K562 (cell line): Measurements from ENCODE around the gene KMT2E. TPM values are rescaled to one million over a fixed set of nuclear protein-coding genes. Genes with fewer than 3 reads are reported as not detected.
A peak's percentile ranks its signal among the peaks of the same experiment; 100 is the strongest.

Experiments used
- CBFA2T2 ChIP-seq: fragments of 450-650 bp; conservative IDR thresholded peaks from 2 replicates; pipeline ENCODE4 v1.6.1; 2017; ENCODE audit warnings: mild to moderate bottlenecking
- CHD2 ChIP-seq: IDR thresholded peaks from 2 replicates; pipeline ENCODE4 v1.6.1; 2011; ENCODE audit warnings: low read depth, low read length
- CTCF ChIP-seq, 3 experiments: IDR thresholded peaks in 2 of 3; conservative IDR thresholded peaks in 1 of 3; 2 replicates each; pipeline ENCODE4 v1.5.1; 2011 to 2012; ENCODE audit warnings: low read length in 3 of 3, mild to moderate bottlenecking in 3 of 3, control low read depth in 2 of 3, improper control_type of control experiment in 1 of 3, inconsistent platforms in 1 of 3, low read depth in 1 of 3, mixed read lengths in 1 of 3, moderate library complexity in 1 of 3; ENCODE audit not compliant: insufficient read depth in 2 of 3
- ETV5 ChIP-seq: sonication (generic); formaldehyde crosslinking; IDR thresholded peaks from 2 replicates; pipeline ENCODE4 v1.4.0; 2020; ENCODE audit warnings: low read depth, mild to moderate bottlenecking, missing genetic modification reagents
- ETV6 ChIP-seq, 3 experiments: fragments of 150-350 bp in 1 of 3; sonication (generic) in 1 of 3; formaldehyde crosslinking in 1 of 3; IDR thresholded peaks; 2 replicates each; pipeline versions ENCODE4 v1.6.1 to v1.8.0; 2014 to 2022; ENCODE audit warnings: borderline replicate concordance in 2 of 3, low read depth in 2 of 3, antibody characterized with exemption in 1 of 3, low read length in 1 of 3, mild to moderate bottlenecking in 1 of 3, missing genetic modification reagents in 1 of 3
- HNRNPL ChIP-seq: fragments of 200-400 bp; formaldehyde crosslinking; IDR thresholded peaks from 2 replicates; pipeline ENCODE4 v1.6.1; 2017; ENCODE audit warnings: low read depth, mild to moderate bottlenecking, low read length
- IRF1 ChIP-seq: sonication (generic); formaldehyde crosslinking; IDR thresholded peaks from 2 replicates; pipeline ENCODE4 v1.8.0; 2022; ENCODE audit warnings: missing genetic modification reagents, mild to moderate bottlenecking, borderline replicate concordance
- MEF2D ChIP-seq: conservative IDR thresholded peaks from 2 replicates; pipeline ENCODE4 v1.6.1; 2016; ENCODE audit warnings: low read depth, missing genetic modification characterization, missing compliant biosample characterization
- NELFE ChIP-seq: IDR thresholded peaks from 2 replicates; pipeline ENCODE4 v1.6.1; 2011; ENCODE audit warnings: mild to moderate bottlenecking; ENCODE audit not compliant: insufficient read depth, insufficient read length
- NR2C2 ChIP-seq, 2 experiments: fragments of 200-800 bp in 1 of 2; sonication (Bioruptor generic) in 1 of 2; sonication (generic) in 1 of 2; formaldehyde crosslinking in 1 of 2; IDR thresholded peaks; 2 replicates each; pipeline versions ENCODE4 v1.6.1 to v1.8.0; 2016 to 2022; ENCODE audit warnings: mild to moderate bottlenecking in 1 of 2, missing compliant biosample characterization in 1 of 2, missing genetic modification characterization in 1 of 2, missing genetic modification reagents in 1 of 2
- POLR2A ChIP-seq: fragments of 450-650 bp; conservative IDR thresholded peaks from 2 replicates; pipeline ENCODE4 v1.6.1; 2016
- TBL1XR1 ChIP-seq, 2 experiments: IDR thresholded peaks; 2 replicates each; pipeline ENCODE4 v1.6.1; 2012; ENCODE audit warnings: improper control_type of control experiment in 2 of 2, low read length in 2 of 2, mild to moderate bottlenecking in 1 of 2
- TCF15 ChIP-seq: fragments of 250-450 bp; sonication (Bioruptor Pico); IDR thresholded peaks from 2 replicates; pipeline ENCODE4 v1.8.0; 2022; ENCODE audit warnings: moderate library complexity, mild to moderate bottlenecking, inconsistent platforms
- TEAD4 ChIP-seq, 2 experiments: sonication (generic) in 1 of 2; formaldehyde crosslinking in 1 of 2; IDR thresholded peaks; 2 replicates each; pipeline versions ENCODE4 v1.6.1 to v1.8.0; 2012 to 2022; ENCODE audit warnings: borderline replicate concordance in 1 of 2, inconsistent platforms in 1 of 2, low read length in 1 of 2, mild to moderate bottlenecking in 1 of 2, missing genetic modification reagents in 1 of 2
- TFE3 ChIP-seq: fragments of 450-650 bp; formaldehyde crosslinking; IDR thresholded peaks from 2 replicates; pipeline ENCODE4 v1.4.0; 2020; ENCODE audit warnings: mild to moderate bottlenecking, mixed read lengths
- U2AF2 ChIP-seq: fragments of 200-400 bp; formaldehyde crosslinking; optimal IDR thresholded peaks from 2 replicates; pipeline ENCODE3; 2017; ENCODE audit warnings: low read depth, mild to moderate bottlenecking, low read length
- ZKSCAN3 ChIP-seq: fragments of 250-450 bp; sonication (Bioruptor Pico); IDR thresholded peaks from 2 replicates; pipeline ENCODE4 v1.4.0; 2020
- ZKSCAN8 ChIP-seq: fragments of 200-800 bp; sonication (Bioruptor generic); IDR thresholded peaks from 2 replicates; pipeline ENCODE4 v1.6.1; 2016; ENCODE audit warnings: missing genetic modification characterization, missing compliant biosample characterization
- ZNF197 ChIP-seq: fragments of 200-800 bp; sonication (Bioruptor generic); IDR thresholded peaks from 2 replicates; pipeline ENCODE4 v1.6.1; 2016; ENCODE audit warnings: low read depth, missing genetic modification characterization, missing compliant biosample characterization
- ZNF511 ChIP-seq: sonication (generic); formaldehyde crosslinking; IDR thresholded peaks from 2 replicates; pipeline ENCODE4 v1.8.0; 2022; ENCODE audit warnings: mild to moderate bottlenecking, missing genetic modification reagents
- ZNF766 ChIP-seq: fragments of 200-800 bp; sonication (Bioruptor generic); conservative IDR thresholded peaks from 2 replicates; pipeline ENCODE4 v1.6.1; 2016; ENCODE audit warnings: missing genetic modification characterization, missing compliant biosample characterization
- polyA plus RNA-seq, 8 experiments: library from polyadenylated mRNA; depleted of rRNA in 4 of 8; stranded (reverse) in 5 of 8; unstranded in 3 of 8; fragments of >200 nt; fragmentation: Nextera tagmentation in 2 of 8; fragmentation: Illumina TruSeq in 1 of 8; extraction: Ambion mirVana in 2 of 8; extraction: Trizol in 1 of 8; gene quantifications; 2 replicates each; pipeline versions ENCODE4 v1.2.1 to v1.2.3, GENCODE V29; 2011 to 2014; ENCODE audit warnings: inconsistent platforms in 1 of 8, missing spikeins in 1 of 8
- total RNA-seq, 7 experiments: library from RNA; depleted of rRNA in 6 of 7; stranded (reverse); fragments of >200 nt in 6 of 7; fragmentation: Illumina TruSeq in 2 of 7; extraction: Trizol in 2 of 7; gene quantifications; 2 replicates each; pipeline versions ENCODE4 v1.2.1 to v1.2.3, GENCODE V29; 2011 to 2021; ENCODE audit warnings: low replicate concordance in 1 of 7

KMT2E gene
- total and polyA plus RNA-seq, 9 of the 15 experiments (the other 6 are each of a cell fraction or from before 2014, with no cell fraction given), result 8.9 to 55.3 (median 38.1) TPM

GRCh38 chr7:105006367-105007136, 7.5 kb upstream of the KMT2E start (continued):
- peak in 1 of 2 experiments; percentile 76; a peak in 1 of 4 replicates for TF ChIP-seq TBL1XR1 (IDR thresholded peaks at IDR 0.05; ENCODE audit: low read length in 2 of 2)
- no peak for TF ChIP-seq IRF1 (CRISPR knock-in tag)
- TF ChIP-seq ETV5, result no peak
- no peak for TF ChIP-seq MEF2D (tag)
- TF ChIP-seq CHD2, result no peak
- TF ChIP-seq NELFE, result no peak
- peak; percentile 4; the same call in 1 of the 2 replicates for TF ChIP-seq CBFA2T2
- TF ChIP-seq TEAD4 (IDR thresholded peaks at IDR 0.05; ENCODE audit: low read length), result peak; percentile 84
- TF ChIP-seq TEAD4 (CRISPR knock-in tag; IDR thresholded peaks at IDR 0.05; ENCODE audit: borderline replicate concordance), result no peak
- TF ChIP-seq POLR2A, result no peak; the same call in 1 of the 2 replicates
- no peak for TF ChIP-seq TFE3 (CRISPR knock-in tag)
- no peak for TF ChIP-seq ZNF197 (CRISPR knock-in tag)
- no peak for TF ChIP-seq ZNF511 (CRISPR knock-in tag)
- no peak for TF ChIP-seq ZKSCAN8 (CRISPR knock-in tag)
- TF ChIP-seq ZNF766 (CRISPR knock-in tag), result no peak
- TF ChIP-seq TCF15 (CRISPR knock-in tag), result no peak
- TF ChIP-seq NR2C2 (CRISPR knock-in tag; IDR thresholded peaks at IDR 0.05), result no peak
- no peak for TF ChIP-seq NR2C2 (tag; IDR thresholded peaks at IDR 0.05)
- no peak for TF ChIP-seq U2AF2
- no peak for TF ChIP-seq ZKSCAN3 (CRISPR knock-in tag)
- no peak for TF ChIP-seq HNRNPL
- TF ChIP-seq CTCF (IDR thresholded peaks at IDR 0.05 in 2 of 3, conservative IDR thresholded peaks at IDR 0.05 in 1 of 3; ENCODE audit: insufficient read depth in 2 of 3, low read depth in 1 of 3, low read length in 3 of 3), result 0 out of 6 replicates have a peak, but pooled peaks of 1 of the 3 experiments have one; percentile 15
- no peak for TF ChIP-seq ETV6 (IDR thresholded peaks at IDR 0.05; ENCODE audit: borderline replicate concordance in 1 of 2, low read depth in 2 of 2, low read length in 1 of 2)
- no peak for TF ChIP-seq ETV6 (CRISPR knock-in tag; IDR thresholded peaks at IDR 0.05; ENCODE audit: borderline replicate concordance)
